HG02885 (cell line): ENCODE results near the gene USP31.

Experiments used
- ATAC-seq: cut with Tn5 transposase; IDR thresholded peaks from one replicate; pipeline ENCODE4 v1.9.1; 2021; ENCODE audit warnings: mild to moderate bottlenecking; ENCODE audit not compliant: unreplicated experiment, poor library complexity

The USP31 gene, protein sequence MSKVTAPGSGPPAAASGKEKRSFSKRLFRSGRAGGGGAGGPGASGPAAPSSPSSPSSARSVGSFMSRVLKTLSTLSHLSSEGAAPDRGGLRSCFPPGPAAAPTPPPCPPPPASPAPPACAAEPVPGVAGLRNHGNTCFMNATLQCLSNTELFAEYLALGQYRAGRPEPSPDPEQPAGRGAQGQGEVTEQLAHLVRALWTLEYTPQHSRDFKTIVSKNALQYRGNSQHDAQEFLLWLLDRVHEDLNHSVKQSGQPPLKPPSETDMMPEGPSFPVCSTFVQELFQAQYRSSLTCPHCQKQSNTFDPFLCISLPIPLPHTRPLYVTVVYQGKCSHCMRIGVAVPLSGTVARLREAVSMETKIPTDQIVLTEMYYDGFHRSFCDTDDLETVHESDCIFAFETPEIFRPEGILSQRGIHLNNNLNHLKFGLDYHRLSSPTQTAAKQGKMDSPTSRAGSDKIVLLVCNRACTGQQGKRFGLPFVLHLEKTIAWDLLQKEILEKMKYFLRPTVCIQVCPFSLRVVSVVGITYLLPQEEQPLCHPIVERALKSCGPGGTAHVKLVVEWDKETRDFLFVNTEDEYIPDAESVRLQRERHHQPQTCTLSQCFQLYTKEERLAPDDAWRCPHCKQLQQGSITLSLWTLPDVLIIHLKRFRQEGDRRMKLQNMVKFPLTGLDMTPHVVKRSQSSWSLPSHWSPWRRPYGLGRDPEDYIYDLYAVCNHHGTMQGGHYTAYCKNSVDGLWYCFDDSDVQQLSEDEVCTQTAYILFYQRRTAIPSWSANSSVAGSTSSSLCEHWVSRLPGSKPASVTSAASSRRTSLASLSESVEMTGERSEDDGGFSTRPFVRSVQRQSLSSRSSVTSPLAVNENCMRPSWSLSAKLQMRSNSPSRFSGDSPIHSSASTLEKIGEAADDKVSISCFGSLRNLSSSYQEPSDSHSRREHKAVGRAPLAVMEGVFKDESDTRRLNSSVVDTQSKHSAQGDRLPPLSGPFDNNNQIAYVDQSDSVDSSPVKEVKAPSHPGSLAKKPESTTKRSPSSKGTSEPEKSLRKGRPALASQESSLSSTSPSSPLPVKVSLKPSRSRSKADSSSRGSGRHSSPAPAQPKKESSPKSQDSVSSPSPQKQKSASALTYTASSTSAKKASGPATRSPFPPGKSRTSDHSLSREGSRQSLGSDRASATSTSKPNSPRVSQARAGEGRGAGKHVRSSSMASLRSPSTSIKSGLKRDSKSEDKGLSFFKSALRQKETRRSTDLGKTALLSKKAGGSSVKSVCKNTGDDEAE (N-terminal part only)

DNA sequence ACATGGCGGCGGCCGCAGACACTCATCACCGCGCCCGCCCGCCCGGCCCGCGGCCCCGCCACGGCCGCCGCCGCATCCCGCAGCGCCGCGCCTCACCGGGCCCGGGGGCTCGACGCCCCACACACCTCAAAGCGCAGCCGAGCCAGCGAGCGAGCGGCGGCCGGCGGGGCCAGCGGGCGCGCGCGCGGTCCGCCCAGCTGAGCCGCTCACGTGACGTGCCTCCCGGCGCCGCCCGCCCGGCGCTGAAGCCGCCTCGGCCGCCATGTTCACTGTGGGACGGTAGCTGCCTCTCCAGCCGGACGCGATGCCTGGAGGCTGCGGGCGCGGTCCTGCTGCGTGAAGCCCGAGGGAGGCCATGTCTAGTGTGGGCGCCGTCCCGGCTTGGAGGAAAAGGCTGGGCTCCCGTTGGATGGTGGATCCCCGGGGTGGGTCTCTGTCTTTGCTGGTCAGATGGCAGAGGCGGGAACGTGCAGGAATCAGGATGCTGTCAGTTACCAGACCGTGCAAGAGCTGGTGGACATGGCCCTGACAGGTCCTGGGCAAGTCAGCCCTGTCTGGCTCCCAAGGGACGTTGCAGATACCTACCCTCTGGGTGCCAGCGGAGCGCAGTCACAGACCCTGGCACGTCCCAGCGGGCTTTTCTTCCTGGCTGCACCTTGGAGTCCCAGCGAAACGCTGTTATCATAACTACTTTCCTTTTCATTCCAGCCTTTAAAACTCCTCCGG is at the start of gene USP31:
Gene USP31 (minus strand): TSS at position 186 of the 726 bp plus-strand sequence. CDS start 182 bp downstream, at position 4.
- ATAC-seq = peak; percentile 95

DNA sequence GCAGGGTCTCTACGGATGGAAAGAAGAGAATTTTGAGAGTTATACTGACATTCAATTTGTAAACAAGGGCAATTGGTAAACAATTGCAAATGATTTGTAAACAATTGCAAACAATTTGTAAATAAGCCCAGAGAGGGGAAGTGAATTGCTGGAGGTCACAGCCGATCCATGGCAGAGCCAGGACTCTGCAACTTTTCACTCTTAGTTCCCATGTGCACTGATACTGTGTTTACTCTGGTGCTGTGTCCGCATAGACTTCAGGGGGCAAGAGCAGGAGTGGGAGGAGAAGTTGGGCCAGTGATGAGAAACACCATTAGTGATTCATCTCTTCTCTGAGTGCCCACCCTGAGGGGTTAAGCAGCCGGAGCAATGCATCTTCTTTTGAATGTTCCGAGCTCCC is 47.3 kb upstream of the USP31 start:
- ATAC-seq = no peak

DNA sequence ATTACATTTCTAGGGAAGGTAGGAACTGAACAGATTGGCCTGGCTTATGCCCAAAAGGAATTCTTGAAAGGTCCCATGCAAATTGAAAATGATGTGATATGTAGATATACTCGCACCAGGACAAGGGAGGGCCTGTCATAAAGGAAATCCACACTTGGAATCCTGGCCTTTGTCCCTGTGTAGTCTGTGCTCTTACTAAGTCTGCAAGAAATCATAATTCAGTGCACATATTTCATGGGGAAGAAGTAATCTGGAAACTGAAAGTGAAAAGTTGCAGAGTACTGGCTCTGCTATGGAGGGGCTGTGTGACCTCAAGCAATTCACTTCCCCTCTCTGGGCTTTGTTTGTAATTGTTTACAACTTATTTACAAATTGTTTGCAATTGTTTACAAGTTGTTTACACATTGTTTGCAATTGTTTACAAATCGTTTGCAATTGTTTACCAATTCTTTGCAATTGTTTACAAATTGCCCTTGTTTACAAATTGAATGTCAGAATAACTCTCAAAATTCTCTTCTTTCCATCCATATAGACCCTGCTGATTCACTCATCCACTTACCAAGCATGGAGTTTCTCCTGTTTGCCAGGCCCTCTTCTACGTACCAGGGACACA is 46.2 kb upstream of the USP31 start:
- no peak for ATAC-seq

DNA sequence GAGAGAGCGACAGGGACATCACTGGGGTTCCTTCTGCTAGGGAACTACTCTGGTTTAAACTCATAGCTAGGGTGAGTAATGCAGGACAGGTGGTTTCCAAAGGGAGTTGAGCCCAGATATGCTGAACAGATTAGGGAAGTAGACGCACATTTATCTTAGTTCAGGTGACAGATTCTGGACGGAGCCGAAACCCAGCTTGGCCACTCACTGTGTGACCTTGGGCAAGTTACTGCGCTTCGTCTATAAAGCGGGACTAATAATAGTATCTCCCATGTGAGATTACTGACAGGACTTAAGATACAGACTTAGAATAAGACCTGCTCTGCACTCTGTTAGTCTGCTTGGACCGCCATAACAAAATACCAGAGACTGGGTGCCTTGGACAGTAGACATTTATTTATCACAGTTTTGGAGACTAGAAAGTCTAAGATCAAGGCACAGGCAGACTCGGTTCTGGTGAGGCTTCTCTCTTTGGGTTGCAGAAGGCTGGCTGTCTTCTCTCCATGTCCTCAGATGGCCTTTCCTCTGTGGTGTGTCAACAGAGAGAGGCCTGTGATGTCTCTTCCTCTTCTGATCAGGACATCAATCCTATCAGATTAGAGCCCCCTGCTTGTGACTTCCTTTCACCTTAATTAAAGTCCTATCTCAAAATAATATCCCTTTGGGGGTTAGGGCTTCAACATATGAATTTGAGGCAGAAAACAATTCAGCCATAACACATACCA is 45.4 kb upstream of the USP31 start:
- no peak for ATAC-seq

DNA sequence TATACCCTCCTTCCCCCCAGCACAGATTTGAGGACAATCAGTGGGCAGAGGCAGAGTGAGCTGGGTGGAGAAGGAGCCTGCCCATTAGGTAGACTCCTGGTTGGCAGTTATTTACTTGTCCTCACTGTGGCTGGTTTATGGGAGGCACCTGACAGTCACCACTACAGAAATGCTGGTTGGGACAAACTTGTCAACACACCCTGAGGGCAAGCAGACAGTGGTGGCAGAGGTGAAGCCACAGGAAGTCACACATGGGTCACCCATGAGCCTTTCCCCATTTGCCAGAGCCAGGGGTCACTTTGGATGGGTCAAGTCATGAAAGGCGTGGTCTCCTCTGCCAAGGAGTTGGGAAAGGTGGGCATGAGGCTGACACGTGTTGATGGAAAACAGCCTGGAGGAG is 39.7 kb upstream of the USP31 start:
- ATAC-seq = no peak

DNA sequence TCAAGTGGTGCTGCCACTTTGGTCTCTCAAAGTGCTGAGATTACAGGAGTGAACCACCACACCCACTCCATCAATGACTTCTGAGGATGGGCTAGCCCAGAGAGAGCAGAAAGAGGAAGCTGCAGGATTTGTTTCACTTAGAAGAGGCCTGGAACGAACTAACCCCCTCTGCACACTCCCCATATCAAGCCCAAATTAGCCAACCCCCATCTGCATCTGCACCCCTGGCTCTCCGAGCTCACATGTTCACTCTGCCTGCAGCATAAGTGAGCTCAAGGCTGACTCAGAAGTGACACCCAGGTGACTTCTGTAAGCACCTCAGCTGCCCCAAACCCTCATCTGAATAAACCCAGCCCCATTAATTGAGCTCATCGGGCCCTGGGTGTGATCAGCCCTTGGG is 38.1 kb upstream of the USP31 start:
- ATAC-seq = no peak

DNA sequence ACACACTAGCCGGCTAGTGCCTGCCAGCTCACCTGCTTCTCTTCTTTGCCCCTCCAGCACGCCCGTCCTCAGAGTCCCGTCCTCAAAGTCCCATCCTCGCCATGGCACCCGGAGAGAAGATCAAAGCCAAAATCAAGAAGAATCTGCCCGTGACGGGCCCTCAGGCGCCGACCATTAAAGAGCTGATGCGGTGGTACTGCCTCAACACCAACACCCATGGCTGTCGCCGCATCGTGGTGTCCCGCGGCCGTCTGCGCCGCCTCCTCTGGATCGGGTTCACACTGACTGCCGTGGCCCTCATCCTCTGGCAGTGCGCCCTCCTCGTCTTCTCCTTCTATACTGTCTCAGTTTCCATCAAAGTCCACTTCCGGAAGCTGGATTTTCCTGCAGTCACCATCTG is 36.9 kb upstream of the USP31 start:
- ATAC-seq = no peak

DNA sequence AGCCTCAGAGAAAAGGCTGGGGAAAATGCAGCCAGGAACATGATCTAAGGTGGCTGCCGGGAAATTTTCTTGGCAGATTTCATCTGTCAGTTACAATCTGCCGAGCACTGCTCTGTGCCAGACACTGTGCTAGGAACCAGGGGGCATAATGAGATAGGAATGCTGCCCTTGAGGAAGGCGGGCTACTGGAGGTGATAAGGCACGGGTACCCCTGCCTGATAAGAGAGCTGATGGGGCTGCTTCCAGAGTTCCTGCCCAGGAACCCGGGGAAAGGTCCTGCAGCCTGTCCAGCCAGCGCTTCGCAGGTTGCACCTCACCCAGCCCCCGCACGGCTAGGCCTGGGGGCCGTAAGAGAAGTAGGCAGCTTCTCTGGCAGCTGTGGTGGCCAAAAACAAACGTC is 36.4 kb upstream of the USP31 start:
- ATAC-seq = no peak

DNA sequence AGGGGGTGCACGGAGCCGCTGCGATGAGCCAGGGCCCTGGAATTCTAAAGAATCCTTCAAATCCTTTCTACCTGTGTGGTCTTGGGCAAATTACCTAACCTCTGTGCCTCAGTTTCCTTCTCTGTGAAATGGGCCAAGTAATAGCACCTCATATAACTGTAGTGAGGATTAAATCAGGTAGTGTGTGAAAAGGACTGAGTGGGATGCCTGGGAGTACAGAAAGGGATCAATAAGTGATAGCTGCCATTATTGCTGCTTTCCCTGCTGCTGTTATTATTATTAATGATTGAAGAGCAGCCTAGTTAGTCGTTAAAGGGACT is 34.3 kb upstream of the USP31 start:
- ATAC-seq = no peak

DNA sequence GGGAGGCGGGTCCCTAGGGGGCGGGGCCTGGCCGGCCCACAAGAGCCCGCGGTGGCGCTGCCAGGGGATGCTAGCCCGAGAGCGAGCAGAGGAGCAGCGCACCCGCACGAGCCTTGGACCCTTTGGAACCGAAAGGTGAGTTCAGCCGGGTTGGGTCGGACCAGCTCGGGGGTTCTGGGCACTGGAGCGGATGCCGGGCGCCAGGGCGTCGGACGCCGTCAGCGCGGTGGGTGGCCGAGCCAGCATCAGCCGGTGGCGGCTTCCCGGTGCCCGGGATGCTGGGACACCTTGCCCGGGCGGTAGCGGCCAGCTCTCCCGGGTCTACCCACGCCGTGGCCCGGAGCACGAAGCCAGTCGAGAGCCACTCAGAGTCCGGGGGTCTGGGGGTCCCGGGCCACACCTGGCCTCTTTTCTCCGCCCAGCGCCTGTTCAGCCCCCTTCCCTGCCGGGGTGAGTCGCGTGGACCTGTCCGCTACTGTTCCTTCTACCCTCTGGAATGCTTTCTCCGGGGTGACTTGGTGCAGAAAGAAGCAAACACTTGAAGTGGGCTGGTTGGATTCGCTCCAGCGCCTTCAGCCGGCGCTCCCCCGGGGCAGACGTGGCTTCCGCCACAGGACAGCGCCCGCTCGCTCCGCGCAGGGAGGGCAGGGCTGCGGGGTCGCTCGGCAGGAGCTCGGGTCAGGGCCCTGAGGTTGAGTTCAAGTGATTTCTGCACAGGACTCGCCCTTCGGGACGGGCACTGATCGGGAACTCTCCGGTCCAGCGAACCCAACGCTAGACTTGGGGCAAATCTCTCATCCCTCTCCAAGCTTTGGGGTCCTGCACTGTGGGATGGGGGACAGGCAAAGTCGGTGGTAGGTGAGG is 33.7 kb upstream of the USP31 start, which contains the start of gene SCNN1G:
Gene SCNN1G (plus strand): TSS at position 67 of the 864 bp plus-strand sequence. CDS start 3,527 bp downstream, outside the sequence.
- ATAC-seq = peak; percentile 14

DNA sequence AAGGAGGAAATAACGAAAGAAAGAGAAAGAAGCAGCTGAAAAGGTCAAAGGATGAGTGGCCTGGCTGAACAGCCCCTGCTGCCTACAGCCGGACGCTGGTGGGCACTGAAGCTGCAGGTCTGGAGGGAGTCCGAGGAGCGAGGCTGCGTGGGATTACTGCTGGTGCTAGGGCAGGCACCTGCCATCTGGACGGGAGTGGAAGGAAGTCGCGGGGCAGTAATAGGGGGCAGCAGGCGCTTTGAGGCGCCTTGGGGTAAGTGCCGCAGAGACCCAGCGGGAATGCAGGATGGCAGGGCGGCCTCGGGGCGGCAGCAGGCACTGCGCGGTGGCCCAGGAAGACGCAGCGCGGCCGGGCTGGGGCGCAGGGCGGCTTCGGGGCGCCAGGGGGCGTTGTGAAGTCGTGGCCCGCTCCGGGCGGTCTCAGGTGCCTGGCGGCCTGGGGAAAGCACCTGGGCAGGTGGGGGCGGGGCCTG is 33.0 kb upstream of the USP31 start:
- ATAC-seq = peak; percentile 83

DNA sequence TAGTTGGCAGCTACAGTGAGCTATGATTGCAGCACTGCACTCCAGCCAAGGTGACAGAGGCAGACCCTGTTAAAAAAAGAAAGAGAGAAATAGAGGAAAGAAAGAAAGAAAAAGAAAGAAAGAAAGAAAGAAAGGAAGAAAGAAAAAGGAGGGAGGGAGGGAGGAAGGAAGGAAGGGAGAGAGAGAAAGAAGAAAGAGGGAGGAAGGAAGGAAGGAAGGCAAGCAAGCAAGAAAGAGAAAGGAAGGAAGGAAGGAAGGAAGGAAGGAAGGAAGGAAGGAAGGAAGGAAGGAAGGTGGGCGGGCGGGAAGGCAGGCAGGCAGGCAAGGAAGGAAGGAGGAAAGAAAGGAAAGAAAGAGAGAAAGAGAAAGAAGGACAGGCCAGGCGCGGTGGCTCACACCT is 32.3 kb upstream of the USP31 start:
- ATAC-seq = no peak

DNA sequence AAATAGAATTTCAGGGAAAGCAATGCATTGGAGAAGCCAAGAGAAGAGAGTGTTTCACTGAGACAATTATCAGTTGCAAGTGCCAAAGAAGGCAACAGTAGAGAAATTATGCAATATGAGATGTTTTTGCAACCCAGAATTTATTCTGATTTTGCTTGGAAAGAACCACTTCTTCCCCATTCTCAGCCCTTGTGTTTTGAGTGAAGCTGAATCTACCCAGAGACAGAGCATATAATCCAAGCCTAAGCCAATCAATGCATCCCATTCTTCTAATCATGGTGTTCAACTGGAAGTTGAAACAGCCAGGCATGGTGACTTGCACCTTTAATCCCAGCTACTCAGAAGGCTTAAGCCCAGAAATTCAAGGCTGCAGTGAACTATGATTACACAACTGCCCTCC is 26.4 kb upstream of the USP31 start:
- no peak for ATAC-seq

DNA sequence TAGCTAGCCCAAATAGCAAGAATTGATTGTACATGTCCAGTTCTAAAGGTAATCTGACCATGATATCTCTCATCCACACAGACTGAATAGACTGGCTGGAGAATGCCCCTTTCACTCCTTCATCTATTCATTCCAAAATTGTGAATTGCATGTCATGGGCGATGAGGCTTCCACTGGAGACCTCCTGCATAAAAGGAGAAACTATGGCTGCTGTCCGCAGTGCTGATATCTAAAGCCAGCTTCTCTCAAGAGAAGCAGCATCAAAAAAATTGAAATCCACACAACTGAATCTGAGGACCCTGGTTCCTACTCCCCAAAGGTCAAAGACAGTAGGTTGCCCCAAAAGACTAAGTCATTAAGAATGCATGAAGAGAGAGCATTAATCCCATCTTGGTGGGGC is 25.4 kb upstream of the USP31 start:
- ATAC-seq = no peak

DNA sequence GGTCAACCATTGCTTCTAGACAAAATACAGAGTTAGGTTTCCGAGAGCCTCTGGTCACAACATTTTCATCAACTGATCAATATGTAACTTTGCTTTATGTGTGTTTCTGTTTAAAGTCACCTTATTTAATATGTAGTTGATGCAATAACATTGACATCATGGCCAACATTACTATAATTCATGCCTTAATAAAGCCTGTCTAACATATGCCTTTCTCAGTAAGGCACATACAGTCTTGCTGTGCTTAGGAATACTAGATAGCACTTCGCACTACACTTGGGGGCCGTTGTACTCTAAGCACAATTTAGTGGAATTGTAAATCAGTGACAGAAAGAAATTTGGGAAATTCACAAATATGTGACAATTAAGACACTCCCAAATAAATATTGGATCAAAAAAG is 23.7 kb upstream of the USP31 start:
- no peak for ATAC-seq

DNA sequence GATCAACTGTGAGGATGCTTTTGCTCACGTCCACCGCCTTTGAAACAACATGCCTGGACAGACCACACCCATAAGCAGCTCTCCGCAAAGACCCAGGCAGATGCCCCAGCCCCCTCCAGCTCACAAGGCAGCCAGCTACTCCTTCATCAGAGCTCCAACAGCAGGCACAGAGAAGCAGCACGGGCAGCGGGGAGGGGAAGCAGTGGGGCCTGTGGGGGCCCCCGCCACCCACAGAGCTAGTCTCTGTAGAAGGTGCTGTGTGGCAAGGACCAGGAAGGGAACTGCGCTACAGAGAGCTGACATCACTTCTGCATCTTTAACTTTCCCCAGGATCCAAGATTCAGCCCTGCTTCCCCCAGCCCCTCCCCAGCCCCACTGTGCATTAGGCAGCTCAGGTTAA is 23.3 kb upstream of the USP31 start:
- no peak for ATAC-seq

DNA sequence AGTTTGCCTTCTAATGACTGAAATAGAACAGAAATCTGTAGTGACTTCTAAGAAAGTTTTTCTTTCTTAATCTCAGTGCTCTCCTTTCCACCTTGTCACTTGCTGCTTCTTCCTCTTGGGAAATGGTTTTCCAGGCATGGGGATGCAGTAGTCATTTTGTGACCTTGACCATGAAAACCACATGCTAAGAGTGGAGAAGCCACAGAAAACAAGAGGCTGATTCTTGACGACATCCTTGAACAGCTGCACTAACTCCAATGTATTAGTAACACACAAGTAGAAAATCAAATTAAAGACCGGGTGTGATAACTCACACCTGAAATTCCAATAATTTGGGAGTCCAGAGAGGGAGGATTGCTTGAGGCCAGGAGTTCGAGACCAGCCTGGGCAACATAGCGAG is 15.5 kb upstream of the USP31 start:
- ATAC-seq = no peak

DNA sequence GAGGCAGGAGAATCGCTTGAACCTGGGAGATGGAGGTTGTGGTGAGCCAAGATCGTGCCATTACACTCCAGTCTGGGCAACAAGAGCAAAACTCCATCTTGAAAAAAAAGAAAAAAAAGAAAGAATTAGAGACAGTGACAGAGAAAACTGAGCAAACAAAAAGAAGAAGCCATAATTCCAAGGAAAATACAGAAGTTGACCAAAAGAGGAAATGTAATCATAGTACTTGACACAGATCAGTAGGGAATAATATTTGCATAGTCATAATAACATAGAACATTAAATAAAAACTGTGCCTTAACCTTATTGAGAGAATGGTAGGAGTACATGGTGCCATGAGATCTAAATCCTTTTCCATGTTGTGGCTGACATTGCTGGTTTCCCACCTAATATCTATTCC is 14.7 kb upstream of the USP31 start:
- no peak for ATAC-seq
